GM12892 (cell line): ENCODE data around the gene ABTB2.

Experiments
- POLR2A ChIP-seq: IDR thresholded peaks from 2 replicates; pipeline ENCODE4 v1.6.1; 2011; ENCODE audit warnings: low read depth, low read length, control low read depth
- TAF1 ChIP-seq: IDR thresholded peaks from 2 replicates; pipeline ENCODE4 v1.6.1; 2011; ENCODE audit warnings: low read depth, mild to moderate bottlenecking, control low read depth, low read length, borderline replicate concordance

DNA sequence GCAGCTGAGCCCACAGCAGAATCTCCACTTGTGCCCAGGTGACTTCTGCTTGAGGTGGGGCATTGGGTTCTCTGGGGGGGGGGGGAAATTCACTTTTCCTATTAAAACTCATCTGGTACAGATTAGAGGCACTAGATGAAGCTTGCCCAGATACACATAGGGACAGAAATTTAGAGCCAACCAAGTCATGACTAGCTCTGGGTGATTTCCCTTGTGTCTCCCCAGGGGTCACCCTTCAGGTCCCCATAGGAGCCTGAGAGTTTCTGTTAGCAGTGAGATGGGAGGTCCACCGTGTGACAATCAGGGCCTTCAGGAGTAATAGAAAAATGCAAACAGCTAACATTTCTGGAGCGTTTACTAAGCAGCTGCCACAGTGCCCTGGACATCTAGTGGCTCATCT, 175.4 kb downstream of the ABTB2 start:
- TF ChIP-seq POLR2A (no peak), TAF1 (no peak)
